22Rv1 (cell line): ENCODE measurements around the gene MOV10L1.

Source experiments
- ZFX ChIP-seq: fragments of 450-650 bp; IDR thresholded peaks from 2 replicates; pipeline ENCODE4 v1.6.1; 2017; ENCODE audit warnings: antibody characterized with exemption, borderline replicate concordance
- TF ChIP-seq, protein P1 (sequence below): fragments of 450-650 bp; IDR thresholded peaks from 2 replicates; pipeline ENCODE4 v1.5.1; 2017; ENCODE audit warnings: mild to moderate bottlenecking

DNA sequence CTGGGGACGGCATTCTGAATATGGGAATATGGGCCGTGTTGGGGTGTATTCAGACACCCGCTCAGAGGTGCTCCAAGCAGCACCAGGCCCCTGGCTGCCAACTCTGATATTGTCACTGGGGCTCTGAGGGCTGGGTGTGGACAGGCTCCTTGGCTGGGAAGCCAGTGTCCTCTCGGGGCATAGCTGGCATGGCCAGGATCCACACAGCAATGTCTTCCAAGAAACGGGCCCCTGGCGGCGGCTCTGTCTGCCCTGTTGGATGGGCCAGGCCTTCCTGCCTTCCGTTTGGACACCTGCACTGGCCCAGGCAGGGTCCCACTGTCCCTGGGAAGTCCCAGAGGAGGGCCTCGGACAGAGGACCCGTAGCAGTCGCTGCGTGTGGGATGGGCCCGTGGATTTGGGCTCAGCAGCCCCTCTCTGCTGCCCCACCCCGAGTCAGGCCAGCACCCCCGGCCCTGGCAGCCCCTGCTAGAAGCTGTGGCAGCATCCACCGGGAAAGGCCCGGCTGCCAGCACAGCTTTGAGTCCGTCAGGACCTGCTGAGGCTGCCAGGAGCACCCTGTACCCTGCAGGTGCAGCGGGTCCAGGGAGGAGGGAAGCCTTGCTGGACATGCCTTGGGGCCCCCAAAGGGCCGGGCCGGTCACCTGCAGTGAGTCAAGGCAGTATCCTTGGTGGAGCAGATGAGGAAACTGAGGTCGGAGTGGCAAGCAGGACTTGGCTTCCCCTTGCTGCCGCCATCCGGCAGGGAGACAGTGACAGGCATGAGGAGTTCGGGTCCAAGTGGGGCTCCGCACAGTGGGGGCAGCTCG is 84.8 kb downstream of the MOV10L1 start:
- TF ChIP-seq, protein P1, sequence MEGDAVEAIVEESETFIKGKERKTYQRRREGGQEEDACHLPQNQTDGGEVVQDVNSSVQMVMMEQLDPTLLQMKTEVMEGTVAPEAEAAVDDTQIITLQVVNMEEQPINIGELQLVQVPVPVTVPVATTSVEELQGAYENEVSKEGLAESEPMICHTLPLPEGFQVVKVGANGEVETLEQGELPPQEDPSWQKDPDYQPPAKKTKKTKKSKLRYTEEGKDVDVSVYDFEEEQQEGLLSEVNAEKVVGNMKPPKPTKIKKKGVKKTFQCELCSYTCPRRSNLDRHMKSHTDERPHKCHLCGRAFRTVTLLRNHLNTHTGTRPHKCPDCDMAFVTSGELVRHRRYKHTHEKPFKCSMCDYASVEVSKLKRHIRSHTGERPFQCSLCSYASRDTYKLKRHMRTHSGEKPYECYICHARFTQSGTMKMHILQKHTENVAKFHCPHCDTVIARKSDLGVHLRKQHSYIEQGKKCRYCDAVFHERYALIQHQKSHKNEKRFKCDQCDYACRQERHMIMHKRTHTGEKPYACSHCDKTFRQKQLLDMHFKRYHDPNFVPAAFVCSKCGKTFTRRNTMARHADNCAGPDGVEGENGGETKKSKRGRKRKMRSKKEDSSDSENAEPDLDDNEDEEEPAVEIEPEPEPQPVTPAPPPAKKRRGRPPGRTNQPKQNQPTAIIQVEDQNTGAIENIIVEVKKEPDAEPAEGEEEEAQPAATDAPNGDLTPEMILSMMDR: no peak
- no peak for TF ChIP-seq ZFX
